ENCODE results near the gene CCDC47.
A peak's percentile ranks its signal among the peaks of the same experiment; 100 is the strongest.

Gene CCDC47, protein sequence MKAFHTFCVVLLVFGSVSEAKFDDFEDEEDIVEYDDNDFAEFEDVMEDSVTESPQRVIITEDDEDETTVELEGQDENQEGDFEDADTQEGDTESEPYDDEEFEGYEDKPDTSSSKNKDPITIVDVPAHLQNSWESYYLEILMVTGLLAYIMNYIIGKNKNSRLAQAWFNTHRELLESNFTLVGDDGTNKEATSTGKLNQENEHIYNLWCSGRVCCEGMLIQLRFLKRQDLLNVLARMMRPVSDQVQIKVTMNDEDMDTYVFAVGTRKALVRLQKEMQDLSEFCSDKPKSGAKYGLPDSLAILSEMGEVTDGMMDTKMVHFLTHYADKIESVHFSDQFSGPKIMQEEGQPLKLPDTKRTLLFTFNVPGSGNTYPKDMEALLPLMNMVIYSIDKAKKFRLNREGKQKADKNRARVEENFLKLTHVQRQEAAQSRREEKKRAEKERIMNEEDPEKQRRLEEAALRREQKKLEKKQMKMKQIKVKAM

GRCh38 chr17:63773272-63774140 lies at the start of gene CCDC47:
Gene CCDC47 (minus strand): TSS chr17:63773597. CDS start chr17:63766175, 7,422 bp downstream.
- FAIRE-seq (peak; percentile 96), DNase-seq (ENCODE audit: insufficient read length, low spot score) (peak; percentile 98)
- TF ChIP-seq POLR2A (IDR thresholded peaks at IDR 0.05; ENCODE audit: low read depth, low read length), result peak; percentile 97

DNA sequence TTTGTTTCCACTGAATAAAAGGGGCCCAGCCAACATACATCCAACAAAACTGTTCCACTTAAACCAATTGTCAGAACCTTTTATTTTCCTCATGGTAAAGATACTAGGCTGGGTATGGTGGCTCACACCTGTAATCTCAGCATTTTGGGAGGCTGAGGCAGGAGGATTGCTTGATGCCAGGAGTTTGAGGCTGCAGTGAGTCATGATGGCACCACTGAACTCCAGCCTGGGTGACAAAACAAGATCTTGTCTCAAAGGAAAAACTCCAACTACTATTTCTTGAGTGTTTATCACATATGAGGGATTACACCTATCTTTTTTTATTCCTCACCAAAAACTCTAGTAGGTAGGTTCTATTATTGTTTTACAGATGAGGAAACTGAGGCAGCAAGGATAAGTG lies 49.1 kb upstream of the CCDC47 start:
- no peak for DNase-seq (ENCODE audit: insufficient read length, low spot score)
- FAIRE-seq, result no peak
- no peak for TF ChIP-seq POLR2A (IDR thresholded peaks at IDR 0.05; ENCODE audit: low read depth, low read length)

DNA sequence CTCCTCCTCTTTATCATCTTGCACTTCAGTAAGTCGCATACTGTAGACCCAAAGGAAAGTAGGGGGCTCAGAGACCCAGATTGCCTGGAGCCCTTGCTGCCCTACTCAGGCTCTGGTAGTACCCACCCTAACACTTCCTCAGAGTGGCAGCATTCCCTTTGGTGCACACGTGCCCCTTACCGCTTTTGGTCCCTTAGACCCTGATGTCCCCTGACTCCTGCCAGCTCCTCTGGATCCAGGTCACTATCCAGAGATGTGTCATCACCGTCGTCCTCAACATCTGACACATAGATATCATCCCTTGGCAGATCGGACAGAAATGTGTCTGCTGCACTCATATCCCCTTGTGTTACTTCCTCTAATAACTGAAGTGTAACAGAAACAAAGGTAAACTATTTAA lies 48.4 kb upstream of the CCDC47 start:
- FAIRE-seq, result no peak
- no peak for TF ChIP-seq POLR2A (IDR thresholded peaks at IDR 0.05; ENCODE audit: low read depth, low read length)
- DNase-seq (ENCODE audit: insufficient read length, low spot score), result no peak

DNA sequence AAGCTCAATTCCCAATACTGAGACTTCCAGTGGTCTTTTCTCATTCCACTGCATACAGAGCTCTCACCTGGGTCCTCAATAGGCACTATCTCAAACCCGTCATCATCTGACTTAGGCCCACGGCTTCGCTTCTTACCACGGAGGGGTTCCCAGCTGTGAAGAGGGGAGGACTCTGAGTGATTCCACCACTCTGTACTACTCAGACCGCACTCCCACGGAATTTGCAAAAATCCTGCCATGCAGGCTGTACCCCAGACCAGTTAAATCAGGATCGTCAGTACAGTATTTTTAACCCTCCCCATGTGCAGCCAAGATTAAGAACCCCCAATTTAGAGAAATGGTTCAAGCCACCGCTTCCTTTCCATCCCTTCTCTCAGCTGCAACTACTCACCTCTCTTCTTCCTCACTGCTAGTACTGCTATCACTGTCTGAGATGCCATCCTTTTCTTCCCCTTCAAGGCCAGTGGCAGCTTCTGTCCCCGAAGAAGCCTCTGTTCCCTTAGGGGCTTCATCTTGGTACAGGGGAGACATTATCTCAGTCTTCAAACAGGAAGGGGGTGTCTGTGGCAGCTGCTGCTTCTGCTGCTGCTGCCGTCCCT lies 47.7 kb upstream of the CCDC47 start:
- FAIRE-seq, result no peak
- DNase-seq (ENCODE audit: insufficient read length, low spot score), result no peak
- no peak for TF ChIP-seq POLR2A (IDR thresholded peaks at IDR 0.05; ENCODE audit: low read depth, low read length)

GRCh38 chr17:63819585-63820537 lies 46.5 kb upstream of the CCDC47 start:
- no peak for TF ChIP-seq POLR2A (IDR thresholded peaks at IDR 0.05; ENCODE audit: low read depth, low read length)
- FAIRE-seq (no peak), DNase-seq (ENCODE audit: insufficient read length, low spot score) (no peak)

- FAIRE-seq (no peak), DNase-seq (ENCODE audit: insufficient read length, low spot score) (no peak)
- TF ChIP-seq POLR2A (IDR thresholded peaks at IDR 0.05; ENCODE audit: low read depth, low read length), result no peak
Measured at GRCh38 chr17:63819131-63819530, 45.7 kb upstream of the CCDC47 start.

GRCh38 chr17:63817736-63818385 lies 44.5 kb upstream of the CCDC47 start:
- no peak for FAIRE-seq
- no peak for DNase-seq (ENCODE audit: insufficient read length, low spot score)
- no peak for TF ChIP-seq POLR2A (IDR thresholded peaks at IDR 0.05; ENCODE audit: low read depth, low read length)

GRCh38 chr17:63816669-63817068 lies 43.3 kb upstream of the CCDC47 start:
- no peak for FAIRE-seq
- no peak for TF ChIP-seq POLR2A (IDR thresholded peaks at IDR 0.05; ENCODE audit: low read depth, low read length)
- DNase-seq (ENCODE audit: insufficient read length, low spot score), result no peak

DNA sequence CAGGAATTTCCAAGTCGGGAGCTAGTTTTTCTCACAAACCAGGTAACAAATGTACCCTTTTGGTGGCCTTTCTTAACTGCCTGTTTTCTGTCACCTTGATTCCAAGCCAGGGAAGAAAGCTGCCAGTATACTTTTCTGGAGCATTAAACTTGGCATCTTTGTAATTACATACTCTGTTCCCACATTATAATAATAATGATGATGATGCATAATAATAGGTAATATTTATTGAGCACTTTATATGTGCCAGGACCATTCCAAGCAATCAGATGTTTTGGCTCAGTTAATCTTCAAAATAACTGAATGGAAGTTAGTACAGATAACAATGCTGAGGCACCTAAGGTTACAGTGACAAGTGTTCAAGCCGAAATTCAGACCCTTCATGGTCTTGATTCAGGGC lies 42.7 kb upstream of the CCDC47 start:
- TF ChIP-seq POLR2A (IDR thresholded peaks at IDR 0.05; ENCODE audit: low read depth, low read length), result no peak
- DNase-seq (ENCODE audit: insufficient read length, low spot score) (no peak), FAIRE-seq (no peak)

- no peak for DNase-seq (ENCODE audit: insufficient read length, low spot score)
- FAIRE-seq, result no peak
- TF ChIP-seq POLR2A (IDR thresholded peaks at IDR 0.05; ENCODE audit: low read depth, low read length), result no peak
Measured at GRCh38 chr17:63809970-63810369, 36.6 kb upstream of the CCDC47 start.

- DNase-seq (ENCODE audit: insufficient read length, low spot score), result no peak
- TF ChIP-seq POLR2A (IDR thresholded peaks at IDR 0.05; ENCODE audit: low read depth, low read length), result no peak
- FAIRE-seq, result no peak
Measured at GRCh38 chr17:63805591-63805990, 32.2 kb upstream of the CCDC47 start.

GRCh38 chr17:63804328-63804727 lies 30.9 kb upstream of the CCDC47 start:
- no peak for FAIRE-seq
- TF ChIP-seq POLR2A (IDR thresholded peaks at IDR 0.05; ENCODE audit: low read depth, low read length), result no peak
- no peak for DNase-seq (ENCODE audit: insufficient read length, low spot score)

GRCh38 chr17:63800783-63801182 lies 27.4 kb upstream of the CCDC47 start:
- DNase-seq (ENCODE audit: insufficient read length, low spot score) (no peak), FAIRE-seq (no peak)
- no peak for TF ChIP-seq POLR2A (IDR thresholded peaks at IDR 0.05; ENCODE audit: low read depth, low read length)

Data from H54 (cell line).